Liver (tissue), 9 donors: ENCODE results near the gene ELF2. TPM values are rescaled to one million over a fixed set of nuclear protein-coding genes. Genes with fewer than 3 reads are reported as not detected.

ENCODE experiments used
- DNase-seq: peaks from one replicate; pipeline ENCODE4 v3.0.0-alpha.2; 2017; ENCODE audit warnings: low spot score
- H3K27ac ChIP-seq, 2 donors: one replicate each; pipeline ENCODE4 v1.7.0; 2013; ENCODE audit warnings: inconsistent platforms in 2 of 2, low read length in 2 of 2, control low read depth in 1 of 2, low read depth in 1 of 2, mild to moderate bottlenecking in 1 of 2
- H3K27me3 ChIP-seq, 4 donors: one replicate each; pipeline versions ENCODE4 v1.6.1 to v1.7.0; 2013; ENCODE audit warnings: low read length in 3 of 4, inconsistent platforms in 1 of 4, mild to moderate bottlenecking in 1 of 4, moderate library complexity in 1 of 4; ENCODE audit not compliant: control insufficient read depth in 4 of 4, insufficient read depth in 4 of 4
- H3K36me3 ChIP-seq, 4 donors: one replicate each; pipeline versions ENCODE4 v1.6.1 to v1.7.0; 2013; ENCODE audit warnings: low read length in 3 of 4, mild to moderate bottlenecking in 3 of 4, low read depth in 1 of 4, moderate library complexity in 1 of 4; ENCODE audit not compliant: control insufficient read depth in 4 of 4, insufficient read depth in 3 of 4
- H3K4me1 ChIP-seq, 4 donors: one replicate each; pipeline versions ENCODE4 v1.6.1 to v1.7.0; 2013; ENCODE audit warnings: low read length in 3 of 4, mild to moderate bottlenecking in 3 of 4, moderate library complexity in 1 of 4; ENCODE audit not compliant: control insufficient read depth in 4 of 4, insufficient read depth in 4 of 4
- H3K4me3 ChIP-seq, 3 donors: one replicate each; pipeline versions ENCODE4 v1.6.1 to v1.7.0; 2013; ENCODE audit warnings: low read length in 3 of 3, control low read depth in 1 of 3, low read depth in 1 of 3, mild to moderate bottlenecking in 1 of 3
- H3K9ac ChIP-seq, 2 donors: one replicate each; pipeline ENCODE4 v1.7.0; 2013; ENCODE audit warnings: low read length in 2 of 2, mild to moderate bottlenecking in 2 of 2, moderate library complexity in 2 of 2, control low read depth in 1 of 2, low read depth in 1 of 2
- H3K9me3 ChIP-seq, 4 donors: one replicate each; pipeline versions ENCODE4 v1.6.1 to v1.7.0; 2013; ENCODE audit warnings: low read length in 3 of 4; ENCODE audit not compliant: control insufficient read depth in 4 of 4
- EGR1 ChIP-seq, 2 donors: IDR thresholded peaks; 2 replicates each; pipeline ENCODE4 v1.6.1; 2016 to 2018; ENCODE audit warnings: antibody characterized with exemption in 2 of 2, low read depth in 2 of 2
- FOXA1 ChIP-seq: IDR thresholded peaks from 2 replicates; pipeline ENCODE4 v1.6.1; 2016; ENCODE audit warnings: antibody characterized with exemption
- FOXA2 ChIP-seq: IDR thresholded peaks from 2 replicates; pipeline ENCODE4 v1.6.1; 2016; ENCODE audit warnings: antibody characterized with exemption
- GABPA ChIP-seq, 2 donors: IDR thresholded peaks in 1 of 2; conservative IDR thresholded peaks in 1 of 2; 2 replicates each; pipeline ENCODE4 v1.6.1; 2016; ENCODE audit warnings: antibody characterized with exemption in 2 of 2, mild to moderate bottlenecking in 1 of 2, moderate library complexity in 1 of 2
- HNF4A ChIP-seq, 2 donors: conservative IDR thresholded peaks; 2 replicates each; pipeline ENCODE4 v1.6.1; 2016; ENCODE audit warnings: antibody characterized with exemption in 2 of 2, mild to moderate bottlenecking in 2 of 2
- HNF4G ChIP-seq: IDR thresholded peaks from 2 replicates; pipeline ENCODE4 v1.6.1; 2016; ENCODE audit warnings: antibody characterized with exemption
- JUND ChIP-seq, 2 donors: IDR thresholded peaks; 2 replicates each; pipeline ENCODE4 v1.6.1; 2016; ENCODE audit warnings: antibody characterized with exemption in 2 of 2
- NR2F2 ChIP-seq: IDR thresholded peaks from 2 replicates; pipeline ENCODE4 v1.6.1; 2016; ENCODE audit warnings: antibody characterized with exemption
- RAD21 ChIP-seq, 2 donors: IDR thresholded peaks; 2 replicates each; pipeline ENCODE4 v1.6.1; 2016; ENCODE audit warnings: antibody characterized with exemption in 2 of 2, mild to moderate bottlenecking in 2 of 2
- RXRA ChIP-seq, 2 donors: IDR thresholded peaks; 2 replicates each; pipeline ENCODE4 v1.6.1; 2017 to 2018; ENCODE audit warnings: antibody characterized with exemption in 2 of 2, mild to moderate bottlenecking in 1 of 2
- SP1 ChIP-seq: IDR thresholded peaks from 2 replicates; pipeline ENCODE4 v1.6.1; 2018; ENCODE audit warnings: antibody characterized with exemption, mild to moderate bottlenecking
- TAF1 ChIP-seq: conservative IDR thresholded peaks from 2 replicates; pipeline ENCODE4 v1.6.1; 2016; ENCODE audit warnings: antibody characterized with exemption, mild to moderate bottlenecking
- YY1 ChIP-seq: IDR thresholded peaks from 2 replicates; pipeline ENCODE4 v1.6.1; 2016; ENCODE audit warnings: antibody characterized with exemption, mild to moderate bottlenecking
- WGBS: extraction: QIAGEN DNeasy Blood & Tissue Kit; methylation state at CpG from one replicate; pipeline ENCODE4 v1.1.7; 2013; 5-methylcytosine and 5-hydroxymethylcytosine counted together
- polyA plus RNA-seq, 2 donors: library from polyadenylated mRNA; stranded (reverse) in 1 of 2; unstranded in 1 of 2; fragments of 200-250 nt in 1 of 2; fragments of >200 nt in 1 of 2; fragmentation: Nextera tagmentation in 1 of 2; extraction: Ambion mirVana in 1 of 2; gene quantifications; one replicate each; pipeline versions ENCODE4 v1.2.1 to v1.2.3, GENCODE V29; 2013 to 2015
- total RNA-seq, 2 donors: library from RNA; depleted of rRNA; stranded (reverse); fragments of >200 nt; gene quantifications; one replicate each; pipeline ENCODE4 v1.2.3, GENCODE V29; 2014
- TF ChIP-seq, protein P1 (sequence below): fragments of 150-350 bp; IDR thresholded peaks from 2 replicates; pipeline ENCODE4 v1.5.1; 2017; ENCODE audit warnings: improper control_type of control experiment, low read depth, low read length; ENCODE audit not compliant: missing input control
- TF ChIP-seq, protein P2 (sequence below): IDR thresholded peaks from 2 replicates; pipeline ENCODE4 v1.6.1; 2016; ENCODE audit warnings: antibody characterized with exemption
- TF ChIP-seq, protein P3 (sequence below): IDR thresholded peaks from 2 replicates; pipeline ENCODE4 v1.6.1; 2016; ENCODE audit warnings: antibody characterized with exemption
- TF ChIP-seq, protein P4 (sequence below): IDR thresholded peaks from 2 replicates; pipeline ENCODE4 v1.6.1; 2016; ENCODE audit warnings: antibody characterized with exemption, mild to moderate bottlenecking
- TF ChIP-seq, protein P5 (sequence below): IDR thresholded peaks from 2 replicates; pipeline ENCODE4 v1.6.1; 2016; ENCODE audit warnings: antibody characterized with exemption
- donor health status: healthy.
- donor health status: healthy.
- donor health status: healthy.
- donor health status: healthy.
- donor health status: healthy.

Gene ELF2
- total and polyA plus RNA-seq, 4 donors, result 8.1 to 35.3 (median 24.1) TPM

DNA sequence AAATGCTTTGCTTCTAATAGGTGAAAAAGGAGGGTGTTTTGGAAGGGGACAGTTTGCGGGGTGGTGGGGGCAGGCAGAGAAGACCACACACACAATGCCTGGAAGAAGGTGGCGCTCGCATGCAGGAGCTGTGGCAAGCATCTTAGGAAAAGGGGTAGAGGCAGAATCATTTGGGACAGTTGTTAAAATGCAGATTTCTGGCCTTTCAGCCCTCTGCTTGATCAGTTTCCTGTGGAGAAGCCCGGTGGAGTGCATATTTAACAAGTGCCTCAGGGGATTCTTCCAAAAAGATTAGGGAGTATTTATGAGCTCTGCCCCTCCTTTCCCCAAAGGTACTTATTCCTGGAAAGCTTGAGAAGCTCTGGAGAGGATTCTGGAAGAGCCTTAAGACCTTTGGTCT lies 156.6 kb downstream of the ELF2 start (continued):
- TF ChIP-seq, protein P1, sequence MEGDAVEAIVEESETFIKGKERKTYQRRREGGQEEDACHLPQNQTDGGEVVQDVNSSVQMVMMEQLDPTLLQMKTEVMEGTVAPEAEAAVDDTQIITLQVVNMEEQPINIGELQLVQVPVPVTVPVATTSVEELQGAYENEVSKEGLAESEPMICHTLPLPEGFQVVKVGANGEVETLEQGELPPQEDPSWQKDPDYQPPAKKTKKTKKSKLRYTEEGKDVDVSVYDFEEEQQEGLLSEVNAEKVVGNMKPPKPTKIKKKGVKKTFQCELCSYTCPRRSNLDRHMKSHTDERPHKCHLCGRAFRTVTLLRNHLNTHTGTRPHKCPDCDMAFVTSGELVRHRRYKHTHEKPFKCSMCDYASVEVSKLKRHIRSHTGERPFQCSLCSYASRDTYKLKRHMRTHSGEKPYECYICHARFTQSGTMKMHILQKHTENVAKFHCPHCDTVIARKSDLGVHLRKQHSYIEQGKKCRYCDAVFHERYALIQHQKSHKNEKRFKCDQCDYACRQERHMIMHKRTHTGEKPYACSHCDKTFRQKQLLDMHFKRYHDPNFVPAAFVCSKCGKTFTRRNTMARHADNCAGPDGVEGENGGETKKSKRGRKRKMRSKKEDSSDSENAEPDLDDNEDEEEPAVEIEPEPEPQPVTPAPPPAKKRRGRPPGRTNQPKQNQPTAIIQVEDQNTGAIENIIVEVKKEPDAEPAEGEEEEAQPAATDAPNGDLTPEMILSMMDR, result no peak
- TF ChIP-seq YY1 (no peak), RXRA (IDR thresholded peaks at IDR 0.05) (no peak), EGR1 (IDR thresholded peaks at IDR 0.05; ENCODE audit: low read depth in 2 of 2) (no peak), SP1 (no peak), NR2F2 (no peak), RAD21 (IDR thresholded peaks at IDR 0.05) (no peak)

DNA sequence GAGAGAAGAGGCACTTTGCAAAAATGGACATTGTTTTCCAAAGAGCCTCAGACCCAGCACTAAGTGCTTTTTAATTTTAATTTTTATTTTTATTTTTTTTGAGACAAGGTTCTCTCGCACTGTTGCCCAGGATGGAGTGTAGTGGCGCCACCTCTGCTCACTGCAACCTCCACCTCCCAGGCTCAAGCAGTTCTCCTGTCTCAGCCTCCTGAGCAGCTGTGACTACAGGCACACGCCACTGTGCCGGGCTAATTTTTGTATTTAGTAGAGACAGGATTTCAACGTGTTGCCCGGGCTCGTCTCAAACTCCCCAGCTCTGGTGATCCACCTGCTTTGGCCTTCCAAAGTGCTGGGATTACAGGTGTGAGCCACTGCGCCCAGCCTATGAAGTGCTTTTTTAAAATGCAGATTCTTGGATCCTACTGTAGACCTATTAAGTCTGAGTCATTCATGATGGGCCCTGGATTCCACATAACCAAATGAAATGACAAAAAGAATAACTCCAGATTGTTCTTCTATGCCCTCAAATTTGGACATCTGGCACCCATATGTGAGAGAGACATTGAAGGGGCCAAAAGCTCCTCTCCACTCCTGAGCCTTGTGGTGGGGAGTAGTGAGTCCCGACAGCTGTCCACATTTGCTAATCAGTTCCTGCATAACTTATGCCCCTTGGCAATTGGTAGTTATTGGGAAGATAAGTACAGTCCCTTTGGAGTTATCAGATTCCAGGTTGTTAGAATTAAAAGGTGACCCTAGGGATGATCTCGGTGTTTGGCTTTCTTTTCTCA lies 157.9 kb downstream of the ELF2 start:
- Histone ChIP-seq H3K27me3 (no peaks in the 10 kb centered on the region), H3K9me3 (no peaks in the 10 kb centered on the region), H3K9ac (no peak overlapping the region), H3K27ac (no peak overlapping the region), H3K4me1 (peaks cover 9 to 37% (median 28%) of the 10 kb centered on the region in 4 donors), H3K4me3 (no peak overlapping the region), H3K36me3 (peaks cover 0 to 3% (median 0%) of the 10 kb centered on the region in 4 donors)
- TF ChIP-seq, protein P2, sequence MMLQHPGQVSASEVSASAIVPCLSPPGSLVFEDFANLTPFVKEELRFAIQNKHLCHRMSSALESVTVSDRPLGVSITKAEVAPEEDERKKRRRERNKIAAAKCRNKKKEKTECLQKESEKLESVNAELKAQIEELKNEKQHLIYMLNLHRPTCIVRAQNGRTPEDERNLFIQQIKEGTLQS, result no peak
- TF ChIP-seq, protein P3, sequence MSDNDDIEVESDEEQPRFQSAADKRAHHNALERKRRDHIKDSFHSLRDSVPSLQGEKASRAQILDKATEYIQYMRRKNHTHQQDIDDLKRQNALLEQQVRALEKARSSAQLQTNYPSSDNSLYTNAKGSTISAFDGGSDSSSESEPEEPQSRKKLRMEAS, result no peak
- TF ChIP-seq FOXA2, result no peak
- TF ChIP-seq RAD21 (IDR thresholded peaks at IDR 0.05), result no peak
- no peak for TF ChIP-seq SP1
- no peak for TF ChIP-seq GABPA (IDR thresholded peaks at IDR 0.05 in 1 of 2, conservative IDR thresholded peaks at IDR 0.05 in 1 of 2)
- TF ChIP-seq HNF4A (conservative IDR thresholded peaks at IDR 0.05), result no peak
- TF ChIP-seq EGR1 (IDR thresholded peaks at IDR 0.05; ENCODE audit: low read depth in 2 of 2), result no peak
- no peak for TF ChIP-seq FOXA1
- TF ChIP-seq, protein P4, sequence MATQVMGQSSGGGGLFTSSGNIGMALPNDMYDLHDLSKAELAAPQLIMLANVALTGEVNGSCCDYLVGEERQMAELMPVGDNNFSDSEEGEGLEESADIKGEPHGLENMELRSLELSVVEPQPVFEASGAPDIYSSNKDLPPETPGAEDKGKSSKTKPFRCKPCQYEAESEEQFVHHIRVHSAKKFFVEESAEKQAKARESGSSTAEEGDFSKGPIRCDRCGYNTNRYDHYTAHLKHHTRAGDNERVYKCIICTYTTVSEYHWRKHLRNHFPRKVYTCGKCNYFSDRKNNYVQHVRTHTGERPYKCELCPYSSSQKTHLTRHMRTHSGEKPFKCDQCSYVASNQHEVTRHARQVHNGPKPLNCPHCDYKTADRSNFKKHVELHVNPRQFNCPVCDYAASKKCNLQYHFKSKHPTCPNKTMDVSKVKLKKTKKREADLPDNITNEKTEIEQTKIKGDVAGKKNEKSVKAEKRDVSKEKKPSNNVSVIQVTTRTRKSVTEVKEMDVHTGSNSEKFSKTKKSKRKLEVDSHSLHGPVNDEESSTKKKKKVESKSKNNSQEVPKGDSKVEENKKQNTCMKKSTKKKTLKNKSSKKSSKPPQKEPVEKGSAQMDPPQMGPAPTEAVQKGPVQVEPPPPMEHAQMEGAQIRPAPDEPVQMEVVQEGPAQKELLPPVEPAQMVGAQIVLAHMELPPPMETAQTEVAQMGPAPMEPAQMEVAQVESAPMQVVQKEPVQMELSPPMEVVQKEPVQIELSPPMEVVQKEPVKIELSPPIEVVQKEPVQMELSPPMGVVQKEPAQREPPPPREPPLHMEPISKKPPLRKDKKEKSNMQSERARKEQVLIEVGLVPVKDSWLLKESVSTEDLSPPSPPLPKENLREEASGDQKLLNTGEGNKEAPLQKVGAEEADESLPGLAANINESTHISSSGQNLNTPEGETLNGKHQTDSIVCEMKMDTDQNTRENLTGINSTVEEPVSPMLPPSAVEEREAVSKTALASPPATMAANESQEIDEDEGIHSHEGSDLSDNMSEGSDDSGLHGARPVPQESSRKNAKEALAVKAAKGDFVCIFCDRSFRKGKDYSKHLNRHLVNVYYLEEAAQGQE, result no peak
- TF ChIP-seq, protein P1, result no peak
- no peak for TF ChIP-seq HNF4G
- TF ChIP-seq YY1, result no peak
- no peak for TF ChIP-seq JUND (IDR thresholded peaks at IDR 0.05)
- no peak for TF ChIP-seq NR2F2
- no peak for TF ChIP-seq RXRA (IDR thresholded peaks at IDR 0.05)
- TF ChIP-seq, protein P5, sequence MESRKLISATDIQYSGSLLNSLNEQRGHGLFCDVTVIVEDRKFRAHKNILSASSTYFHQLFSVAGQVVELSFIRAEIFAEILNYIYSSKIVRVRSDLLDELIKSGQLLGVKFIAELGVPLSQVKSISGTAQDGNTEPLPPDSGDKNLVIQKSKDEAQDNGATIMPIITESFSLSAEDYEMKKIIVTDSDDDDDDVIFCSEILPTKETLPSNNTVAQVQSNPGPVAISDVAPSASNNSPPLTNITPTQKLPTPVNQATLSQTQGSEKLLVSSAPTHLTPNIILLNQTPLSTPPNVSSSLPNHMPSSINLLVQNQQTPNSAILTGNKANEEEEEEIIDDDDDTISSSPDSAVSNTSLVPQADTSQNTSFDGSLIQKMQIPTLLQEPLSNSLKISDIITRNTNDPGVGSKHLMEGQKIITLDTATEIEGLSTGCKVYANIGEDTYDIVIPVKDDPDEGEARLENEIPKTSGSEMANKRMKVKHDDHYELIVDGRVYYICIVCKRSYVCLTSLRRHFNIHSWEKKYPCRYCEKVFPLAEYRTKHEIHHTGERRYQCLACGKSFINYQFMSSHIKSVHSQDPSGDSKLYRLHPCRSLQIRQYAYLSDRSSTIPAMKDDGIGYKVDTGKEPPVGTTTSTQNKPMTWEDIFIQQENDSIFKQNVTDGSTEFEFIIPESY, result no peak
- no peak for TF ChIP-seq TAF1
- no peak for DNase-seq
- WGBS, result 88% methylated on average over 10 of the region's 10 CpGs
